Neural crest cell (in vitro differentiated cells): Measurements from ENCODE around the gene IFITM10. TPM values are rescaled to one million over a fixed set of nuclear protein-coding genes. Genes with fewer than 3 reads are reported as not detected.

ENCODE experiments used
- DNase-seq: peaks from one replicate; pipeline ENCODE4 v3.0.0; 2021; ENCODE audit warnings: low read depth, mixed read lengths, low spot score
- H3K27ac Mint-ChIP-seq: one replicate; pipeline ENCODE4 v1.8.0; 2021; ENCODE audit warnings: mild to moderate bottlenecking, mixed read lengths; ENCODE audit not compliant: unreplicated experiment
- H3K27me3 Mint-ChIP-seq: 2 replicates; pipeline ENCODE4 v1.8.0; 2021; ENCODE audit warnings: low read depth, mild to moderate bottlenecking, mixed read lengths
- H3K36me3 Mint-ChIP-seq: 2 replicates; pipeline ENCODE4 v1.8.0; 2021; ENCODE audit warnings: low read depth, mild to moderate bottlenecking, mixed read lengths
- H3K4me1 Mint-ChIP-seq: 2 replicates; pipeline ENCODE4 v1.8.0; 2021; ENCODE audit warnings: mixed read lengths
- H3K4me3 Mint-ChIP-seq: one replicate; pipeline ENCODE4 v1.8.0; 2021; ENCODE audit warnings: mild to moderate bottlenecking, mixed read lengths
- H3K9me3 Mint-ChIP-seq: 2 replicates; pipeline ENCODE4 v1.8.0; 2021; ENCODE audit warnings: mixed read lengths
- total RNA-seq: library from RNA; stranded (reverse); gene quantifications from 2 replicates; pipeline ENCODE4 v1.2.1, GENCODE V29; 2021
- TF ChIP-seq, protein P1 (sequence below): fragments of 200-600 bp; sonication (generic); conservative IDR thresholded peaks from 2 replicates; pipeline ENCODE4 v1.5.0; 2021; ENCODE audit warnings: antibody characterized with exemption, mild to moderate bottlenecking

The IFITM10 gene
- total RNA-seq, 1 donor from 2014 or later = not detected

DNA sequence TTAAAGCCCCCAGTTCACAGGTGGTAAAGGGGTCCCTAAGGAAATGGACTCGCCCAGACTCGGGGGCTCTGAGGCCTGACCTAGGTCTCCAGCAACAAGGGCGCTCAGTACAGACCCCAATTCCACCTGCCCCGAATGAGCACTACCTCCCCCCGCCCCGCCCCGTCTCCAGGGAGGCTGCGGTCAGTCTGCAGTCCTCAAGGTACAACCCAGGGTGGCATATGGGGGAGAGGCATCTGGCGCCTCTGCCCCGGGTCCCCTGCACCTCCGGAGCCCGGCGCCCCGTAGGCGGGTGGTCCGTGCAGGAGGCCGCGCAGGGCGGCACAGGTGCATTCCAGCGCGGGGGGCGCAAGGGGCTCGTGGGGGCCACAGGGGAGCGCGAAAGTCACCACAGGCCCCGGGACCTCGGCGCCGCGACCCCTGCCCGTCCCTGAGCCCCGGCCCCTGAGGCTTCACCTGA lies 13.0 kb upstream of the IFITM10 start:
- Mint-ChIP-seq H3K36me3 (no peaks in the 10 kb centered on the region), H3K4me3 (peak overlapping the region; percentile 86), H3K4me1 (peaks cover 5% of the 10 kb centered on the region), H3K27me3 (no peaks in the 10 kb centered on the region), H3K27ac (no peak overlapping the region), H3K9me3 (no peaks in the 10 kb centered on the region)
- no peak for DNase-seq
- TF ChIP-seq, protein P1, sequence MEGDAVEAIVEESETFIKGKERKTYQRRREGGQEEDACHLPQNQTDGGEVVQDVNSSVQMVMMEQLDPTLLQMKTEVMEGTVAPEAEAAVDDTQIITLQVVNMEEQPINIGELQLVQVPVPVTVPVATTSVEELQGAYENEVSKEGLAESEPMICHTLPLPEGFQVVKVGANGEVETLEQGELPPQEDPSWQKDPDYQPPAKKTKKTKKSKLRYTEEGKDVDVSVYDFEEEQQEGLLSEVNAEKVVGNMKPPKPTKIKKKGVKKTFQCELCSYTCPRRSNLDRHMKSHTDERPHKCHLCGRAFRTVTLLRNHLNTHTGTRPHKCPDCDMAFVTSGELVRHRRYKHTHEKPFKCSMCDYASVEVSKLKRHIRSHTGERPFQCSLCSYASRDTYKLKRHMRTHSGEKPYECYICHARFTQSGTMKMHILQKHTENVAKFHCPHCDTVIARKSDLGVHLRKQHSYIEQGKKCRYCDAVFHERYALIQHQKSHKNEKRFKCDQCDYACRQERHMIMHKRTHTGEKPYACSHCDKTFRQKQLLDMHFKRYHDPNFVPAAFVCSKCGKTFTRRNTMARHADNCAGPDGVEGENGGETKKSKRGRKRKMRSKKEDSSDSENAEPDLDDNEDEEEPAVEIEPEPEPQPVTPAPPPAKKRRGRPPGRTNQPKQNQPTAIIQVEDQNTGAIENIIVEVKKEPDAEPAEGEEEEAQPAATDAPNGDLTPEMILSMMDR = no peak

DNA sequence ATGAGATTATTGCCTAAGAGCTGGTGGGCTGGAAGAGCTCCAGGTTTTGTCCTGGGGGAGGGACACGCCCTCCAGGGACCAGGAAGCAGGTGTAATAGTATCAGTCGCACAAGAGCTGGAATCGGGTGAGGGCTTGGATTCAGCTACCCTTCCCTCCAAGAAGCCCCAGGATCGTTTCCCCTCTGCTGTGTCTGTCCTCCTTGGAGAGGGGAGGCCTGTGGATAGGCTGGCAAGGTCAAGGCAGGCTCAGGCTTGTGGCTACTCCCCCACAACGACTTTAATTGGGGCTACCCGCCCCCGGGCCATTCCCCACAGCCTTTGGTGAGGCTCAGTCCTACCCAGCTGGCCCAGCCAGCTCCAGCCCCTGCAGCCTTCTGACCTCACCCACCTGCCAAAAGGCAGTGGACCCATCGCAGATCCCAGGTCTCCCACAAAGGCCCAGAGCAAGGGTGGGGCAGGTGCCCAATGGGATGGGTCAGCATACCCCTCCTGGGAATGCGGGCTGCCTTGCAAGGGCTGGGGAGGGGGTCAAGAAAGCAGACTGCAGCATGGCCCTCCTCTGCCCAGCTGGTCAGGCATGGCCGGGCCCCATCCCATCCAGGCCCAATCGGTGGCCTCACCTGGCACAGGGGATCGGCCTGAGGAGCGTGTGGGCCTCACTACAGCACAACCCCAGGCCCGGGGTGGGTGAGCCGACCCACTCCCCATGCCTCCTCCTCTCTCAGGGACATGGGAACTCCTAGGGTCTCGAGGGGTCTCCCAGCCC lies 12.3 kb upstream of the IFITM10 start:
- Mint-ChIP-seq H3K4me1 (peaks cover 5% of the 10 kb centered on the region), H3K9me3 (no peaks in the 10 kb centered on the region), H3K27me3 (no peaks in the 10 kb centered on the region)

DNA sequence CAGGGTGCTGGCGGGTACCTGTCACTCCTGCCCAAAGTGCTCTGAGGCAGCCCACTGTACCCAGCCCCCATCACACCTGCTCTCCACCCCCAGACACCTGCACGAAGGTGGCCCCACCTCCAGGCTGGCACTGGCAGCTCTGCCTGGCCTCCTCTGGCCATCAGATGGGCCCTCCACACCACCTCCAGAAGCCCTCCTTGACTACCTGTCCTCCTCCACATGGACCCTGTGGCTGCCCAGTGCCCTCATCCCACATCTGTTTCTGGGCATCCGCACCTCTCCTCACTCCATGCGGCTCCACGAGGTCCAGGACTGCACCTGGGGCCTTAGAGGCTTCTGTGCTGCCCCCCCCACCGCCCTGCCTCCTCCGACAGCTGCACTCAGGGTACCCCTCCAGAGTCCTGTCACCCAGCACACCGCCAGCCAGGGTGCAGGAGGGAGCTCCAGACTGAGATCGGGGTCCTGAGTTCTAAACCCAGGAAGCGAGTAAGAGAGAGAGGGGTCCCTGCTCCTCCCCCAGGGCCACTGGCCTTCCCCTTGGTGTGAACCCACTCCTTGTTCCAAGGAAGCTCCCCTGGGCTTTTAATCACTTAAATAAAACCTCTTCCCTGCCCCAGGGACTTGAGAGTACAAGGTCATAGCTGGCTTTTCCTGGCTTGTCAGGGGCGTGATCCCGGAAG lies 11.6 kb upstream of the IFITM10 start:
- peaks cover 5% of the 10 kb centered on the region for H3K4me1 Mint-ChIP-seq
- DNase-seq = no peak
- TF ChIP-seq, protein P1 = no peak

More for the DNA sequence above, 12.3 kb upstream of the IFITM10 start:
- Mint-ChIP-seq H3K36me3 (no peaks in the 10 kb centered on the region), H3K4me3 (peak overlapping the region; percentile 86), H3K27ac (no peak overlapping the region)
- TF ChIP-seq, protein P1 = no peak
- DNase-seq = no peak

DNA sequence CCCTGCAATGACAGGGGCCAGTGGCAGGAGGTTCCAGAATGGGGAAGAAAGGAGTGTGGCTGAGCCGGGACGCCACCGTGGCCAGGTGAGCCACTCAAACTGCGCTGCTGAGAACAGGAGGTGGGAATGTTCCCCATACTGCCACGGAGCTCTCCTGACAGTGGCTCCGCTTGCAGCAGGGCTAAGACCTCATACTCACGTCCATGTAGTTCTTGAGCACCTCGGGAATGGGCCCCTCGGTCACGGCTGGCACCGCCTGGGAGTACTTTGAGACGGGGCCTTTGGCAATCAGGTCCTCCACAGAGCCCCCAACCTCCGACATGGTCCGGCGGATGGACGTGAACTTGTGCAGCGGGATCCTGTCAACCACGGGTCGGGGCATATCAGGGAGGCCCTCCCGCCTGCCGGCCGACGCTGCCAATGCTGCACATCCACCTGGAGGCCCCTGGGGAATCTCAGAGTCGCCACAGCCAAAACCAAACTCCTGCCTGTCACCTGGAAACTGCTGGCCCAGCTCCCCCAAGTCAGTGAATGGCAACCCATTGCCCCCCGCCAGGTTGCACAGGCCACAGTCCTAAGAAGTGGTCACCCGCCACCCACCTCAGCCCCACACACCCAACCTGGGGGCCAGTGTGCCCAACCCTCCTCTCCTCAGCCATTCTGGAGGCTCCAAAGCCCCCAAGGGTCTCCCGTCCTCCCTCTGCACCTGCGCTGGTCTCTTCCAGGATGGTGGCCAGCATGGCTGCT lies 10.9 kb upstream of the IFITM10 start:
- Mint-ChIP-seq H3K4me3 (peak overlapping the region; percentile 31), H3K27ac (no peak overlapping the region), H3K9me3 (no peaks in the 10 kb centered on the region), H3K4me1 (peaks cover 5% of the 10 kb centered on the region), H3K27me3 (no peaks in the 10 kb centered on the region), H3K36me3 (no peaks in the 10 kb centered on the region)
- no peak for DNase-seq
- TF ChIP-seq, protein P1 = no peak

More for the DNA sequence above, 11.6 kb upstream of the IFITM10 start:
- H3K36me3 Mint-ChIP-seq = no peaks in the 10 kb centered on the region
- no peak overlapping the region for H3K27ac Mint-ChIP-seq
- H3K27me3 Mint-ChIP-seq = no peaks in the 10 kb centered on the region
- peak overlapping the region; percentile 86 for H3K4me3 Mint-ChIP-seq
- H3K9me3 Mint-ChIP-seq = no peaks in the 10 kb centered on the region

DNA sequence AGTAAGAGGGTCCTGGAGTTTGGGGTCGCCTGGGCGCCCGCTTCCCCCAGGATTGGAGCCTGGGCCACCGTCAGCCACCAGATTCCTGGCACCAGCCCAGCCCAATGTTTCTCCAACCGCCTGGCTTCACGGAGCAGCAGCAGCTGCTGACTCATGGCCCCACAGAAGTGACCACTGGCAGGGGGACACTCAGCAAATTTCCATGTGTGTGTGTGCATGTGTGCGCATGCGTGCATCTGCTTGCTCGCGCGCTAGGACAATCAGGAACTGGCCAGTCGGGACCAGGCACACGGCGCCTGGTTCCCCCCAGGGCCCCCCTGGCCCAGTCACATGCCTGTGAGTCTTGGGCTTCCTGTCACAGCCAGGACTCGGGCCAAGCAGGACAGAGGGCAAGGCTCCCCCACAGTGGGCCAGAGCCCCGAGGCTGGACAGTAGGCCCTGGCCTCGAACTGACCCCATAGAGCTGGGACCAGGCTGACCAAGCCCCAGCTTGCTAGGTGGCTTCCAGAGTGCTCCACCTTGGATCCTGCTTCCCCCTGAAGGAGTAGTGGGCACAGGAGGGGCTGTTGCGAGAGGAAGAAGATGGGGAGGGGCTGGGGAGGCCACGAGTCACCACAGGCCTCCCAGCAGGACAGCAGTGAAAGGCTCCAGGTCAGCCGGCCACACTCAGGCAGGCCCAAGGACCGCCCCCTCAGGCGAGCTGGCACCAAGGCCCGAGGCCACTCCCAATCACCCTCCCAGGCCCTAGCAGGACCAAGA lies 10.1 kb upstream of the IFITM10 start:
- Mint-ChIP-seq H3K9me3 (no peaks in the 10 kb centered on the region), H3K27ac (no peak overlapping the region), H3K4me1 (peaks cover 5% of the 10 kb centered on the region), H3K36me3 (no peaks in the 10 kb centered on the region), H3K4me3 (peak overlapping the region; percentile 31), H3K27me3 (no peaks in the 10 kb centered on the region)
- TF ChIP-seq, protein P1 = no peak
- DNase-seq = no peak
